PFSK-1 (cell line): ENCODE data around the gene PARD6G.

Experiments used
- POLR2AphosphoS5 ChIP-seq: IDR thresholded peaks from 2 replicates; pipeline ENCODE4 v1.6.1; 2012; ENCODE audit warnings: low read depth, mild to moderate bottlenecking, control low read depth, low read length, moderate library complexity
- SIN3A ChIP-seq: IDR thresholded peaks from 2 replicates; pipeline ENCODE4 v1.6.1; 2012; ENCODE audit warnings: mild to moderate bottlenecking, low read length, moderate library complexity, borderline replicate concordance; ENCODE audit not compliant: insufficient read depth
- TAF1 ChIP-seq: IDR thresholded peaks from 2 replicates; pipeline ENCODE4 v1.6.1; 2012; ENCODE audit warnings: low read length, control low read depth, borderline replicate concordance; ENCODE audit not compliant: insufficient read depth
- TF ChIP-seq, protein P1 (sequence below), 2 experiments: IDR thresholded peaks; 2 replicates each; pipeline versions ENCODE4 v1.6.1 to v1.8.0; 2011 to 2012; ENCODE audit warnings: low read depth in 2 of 2, low read length in 2 of 2, control low read depth in 1 of 2, inconsistent platforms in 1 of 2, mild to moderate bottlenecking in 1 of 2, moderate library complexity in 1 of 2; ENCODE audit not compliant: insufficient read depth in 1 of 2

DNA sequence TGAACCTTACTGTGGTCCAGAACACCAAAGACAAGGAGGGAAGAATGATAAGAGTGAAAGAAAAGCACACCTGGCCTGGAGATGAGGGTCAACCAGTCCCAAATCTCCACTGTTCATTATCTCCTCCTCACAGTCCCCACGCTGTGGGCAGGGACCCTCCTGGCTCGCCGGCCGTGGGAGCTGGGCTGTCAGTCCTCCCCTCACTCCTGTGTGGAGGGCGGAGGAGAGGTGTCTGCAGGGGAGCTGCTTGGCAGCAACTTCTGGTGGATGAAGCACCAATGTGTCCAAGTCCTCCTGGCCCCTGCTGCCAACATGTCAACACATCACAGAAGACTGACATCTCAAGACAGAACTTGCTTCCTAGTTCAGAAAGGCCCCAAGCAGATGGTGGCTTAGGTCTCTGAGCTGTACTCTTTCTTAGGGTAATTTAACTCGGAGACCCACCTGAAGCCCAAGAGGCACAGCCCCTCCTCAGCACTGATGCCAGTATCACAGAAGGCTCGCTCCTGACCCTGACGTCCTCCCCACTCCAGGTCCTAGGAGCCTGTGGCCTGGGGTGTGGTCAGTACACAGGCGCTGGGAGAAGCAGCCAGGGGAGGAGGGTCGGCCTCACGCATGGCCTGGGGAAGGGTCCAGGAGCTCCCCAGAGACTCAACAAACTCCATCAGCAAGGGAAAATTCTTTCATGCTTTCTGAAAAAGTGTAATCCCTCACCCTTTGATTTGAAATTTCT lies 54.5 kb downstream of the PARD6G start:
- TF ChIP-seq TAF1, result no peak
- no peak for TF ChIP-seq POLR2AphosphoS5
- no peak for TF ChIP-seq SIN3A
- TF ChIP-seq, protein P1, sequence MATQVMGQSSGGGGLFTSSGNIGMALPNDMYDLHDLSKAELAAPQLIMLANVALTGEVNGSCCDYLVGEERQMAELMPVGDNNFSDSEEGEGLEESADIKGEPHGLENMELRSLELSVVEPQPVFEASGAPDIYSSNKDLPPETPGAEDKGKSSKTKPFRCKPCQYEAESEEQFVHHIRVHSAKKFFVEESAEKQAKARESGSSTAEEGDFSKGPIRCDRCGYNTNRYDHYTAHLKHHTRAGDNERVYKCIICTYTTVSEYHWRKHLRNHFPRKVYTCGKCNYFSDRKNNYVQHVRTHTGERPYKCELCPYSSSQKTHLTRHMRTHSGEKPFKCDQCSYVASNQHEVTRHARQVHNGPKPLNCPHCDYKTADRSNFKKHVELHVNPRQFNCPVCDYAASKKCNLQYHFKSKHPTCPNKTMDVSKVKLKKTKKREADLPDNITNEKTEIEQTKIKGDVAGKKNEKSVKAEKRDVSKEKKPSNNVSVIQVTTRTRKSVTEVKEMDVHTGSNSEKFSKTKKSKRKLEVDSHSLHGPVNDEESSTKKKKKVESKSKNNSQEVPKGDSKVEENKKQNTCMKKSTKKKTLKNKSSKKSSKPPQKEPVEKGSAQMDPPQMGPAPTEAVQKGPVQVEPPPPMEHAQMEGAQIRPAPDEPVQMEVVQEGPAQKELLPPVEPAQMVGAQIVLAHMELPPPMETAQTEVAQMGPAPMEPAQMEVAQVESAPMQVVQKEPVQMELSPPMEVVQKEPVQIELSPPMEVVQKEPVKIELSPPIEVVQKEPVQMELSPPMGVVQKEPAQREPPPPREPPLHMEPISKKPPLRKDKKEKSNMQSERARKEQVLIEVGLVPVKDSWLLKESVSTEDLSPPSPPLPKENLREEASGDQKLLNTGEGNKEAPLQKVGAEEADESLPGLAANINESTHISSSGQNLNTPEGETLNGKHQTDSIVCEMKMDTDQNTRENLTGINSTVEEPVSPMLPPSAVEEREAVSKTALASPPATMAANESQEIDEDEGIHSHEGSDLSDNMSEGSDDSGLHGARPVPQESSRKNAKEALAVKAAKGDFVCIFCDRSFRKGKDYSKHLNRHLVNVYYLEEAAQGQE (IDR thresholded peaks at IDR 0.05; ENCODE audit: insufficient read depth in 1 of 2, low read depth in 2 of 2, low read length in 2 of 2), result no peak
